MM.1S (cell line): Measurements from ENCODE around the gene NT5C1A.

Experiments used
- CTCF ChIP-seq: fragments of 300-600 bp; sonication (generic); IDR thresholded peaks from 2 replicates; pipeline ENCODE4 v1.5.1; 2016; ENCODE audit warnings: antibody characterized with exemption, low read length, mixed read lengths
- EZH2 ChIP-seq: fragments of 300-600 bp; sonication (generic); optimal IDR thresholded peaks from 2 replicates; pipeline ENCODE3; 2017; ENCODE audit warnings: low read depth, mild to moderate bottlenecking, antibody characterized with exemption, low read length, mixed read lengths
- EZH2phosphoT487 ChIP-seq: fragments of 300-600 bp; sonication (generic); IDR thresholded peaks from 2 replicates; pipeline ENCODE4 v1.6.1; 2018; ENCODE audit warnings: antibody characterized with exemption, low read length

GRCh38 chr1:39687243-39687642 is 15.3 kb upstream of the NT5C1A start:
- TF ChIP-seq CTCF: no peak
- no peak for TF ChIP-seq EZH2
- no peak for TF ChIP-seq EZH2phosphoT487
